Anterior cingulate cortex (tissue), 58 donors: ENCODE data around the gene SYNDIG1.
"Not testable (repeated sequence)": the region's sequence is repeated elsewhere in the genome, so short reads cannot be mapped to it uniquely, and the experiment has no call there.

Source experiments
- DNase-seq, 58 donors: peaks; one replicate each; lab custom pipeline; 2025; lab: John Stamatoyannopoulos, UW

Gene SYNDIG1

DNA sequence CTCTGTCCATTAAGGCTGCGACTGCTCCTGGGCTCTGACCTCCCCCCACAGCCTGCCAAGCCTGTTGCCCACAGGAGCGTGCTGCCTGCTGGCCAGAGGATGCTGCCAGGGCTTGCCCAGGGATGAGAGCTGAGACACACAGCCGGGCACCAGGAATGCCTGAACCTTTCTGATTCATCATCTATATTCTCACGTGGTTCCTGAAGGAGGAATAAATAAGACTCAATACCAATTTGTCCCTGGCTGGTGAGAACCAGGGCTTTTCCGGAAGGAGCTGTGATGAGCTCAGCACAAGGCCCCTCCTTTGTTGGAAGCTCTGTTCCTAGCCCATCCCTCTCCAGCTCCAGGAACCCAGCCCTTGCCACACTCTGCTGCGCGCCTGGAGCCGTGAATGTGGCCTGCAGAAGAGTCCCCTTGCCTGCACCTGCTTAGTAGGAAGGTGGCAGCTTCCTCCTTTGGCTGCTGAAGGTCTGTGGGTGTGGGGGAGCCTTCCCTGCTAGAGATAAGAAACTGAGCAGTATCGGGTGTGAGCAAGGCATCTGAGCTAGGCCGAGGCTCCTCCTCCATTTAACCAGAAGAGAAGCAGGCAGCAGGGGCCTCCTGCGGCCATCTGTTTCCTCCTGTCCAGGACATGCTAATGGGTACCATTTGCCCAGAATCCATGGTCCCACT, 37.9 kb downstream of the SYNDIG1 start:
- DNase-seq = peak in 5 of 58 donors; percentile 33 to 59 (median 42)

DNA sequence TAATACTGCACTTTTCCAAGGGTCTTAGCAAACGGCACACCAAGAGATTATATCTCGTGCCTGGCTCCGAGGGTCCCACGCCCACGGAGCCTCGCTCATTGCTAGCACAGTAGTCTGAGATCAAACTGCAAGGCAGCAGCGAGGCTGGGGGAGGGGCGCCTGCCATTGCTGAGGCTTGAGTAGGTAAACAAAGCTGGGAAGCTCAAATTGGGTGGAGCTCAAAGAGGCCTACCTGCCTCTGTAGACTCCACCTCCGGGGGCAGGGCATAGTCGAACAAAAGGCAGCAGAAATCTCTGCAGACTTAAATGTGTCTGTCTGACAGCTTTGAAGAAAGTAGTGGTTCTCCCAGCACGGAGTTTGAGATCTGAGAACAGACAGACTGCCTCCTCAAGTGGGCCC, 43.0 kb downstream of the SYNDIG1 start:
- DNase-seq = not testable (repeated sequence)

DNA sequence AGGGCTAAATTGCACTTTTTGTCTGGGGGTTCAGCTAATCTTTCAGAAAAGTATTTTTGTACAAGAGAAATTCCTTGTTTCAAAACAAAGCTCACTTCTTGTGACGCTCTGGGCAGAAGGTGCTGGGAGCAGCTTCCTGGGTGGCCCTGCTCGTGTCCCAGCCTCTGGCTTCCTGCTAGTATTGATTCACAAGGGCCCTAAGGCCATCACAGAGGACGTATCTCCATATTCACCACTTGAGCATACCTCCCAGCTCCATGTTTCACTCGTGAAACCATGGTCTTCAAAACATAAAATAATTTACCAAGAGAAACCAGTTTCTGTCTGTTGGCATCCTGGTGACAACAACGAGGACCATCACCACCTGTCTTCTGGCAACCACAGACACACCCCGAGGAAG, 49.1 kb downstream of the SYNDIG1 start:
- no peak for DNase-seq

DNA sequence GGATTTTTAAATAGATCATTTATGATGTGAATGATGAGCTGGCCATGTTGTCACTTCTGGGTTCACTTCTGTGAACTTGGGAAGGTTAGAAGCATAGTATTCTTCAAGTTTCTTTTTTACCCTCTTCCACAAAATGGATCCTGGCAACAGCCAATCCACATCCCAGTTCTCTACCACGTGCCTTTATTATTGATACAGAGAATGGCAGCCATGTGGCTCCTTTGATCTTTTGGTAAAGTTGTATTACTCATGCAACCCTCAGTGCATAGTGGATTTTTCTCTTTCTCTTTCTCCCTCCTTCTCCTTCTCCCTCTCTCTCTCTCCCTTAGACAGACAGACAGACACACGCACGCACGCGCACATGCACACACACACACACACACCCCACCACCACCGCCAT, 50.0 kb downstream of the SYNDIG1 start:
- DNase-seq = no peak

DNA sequence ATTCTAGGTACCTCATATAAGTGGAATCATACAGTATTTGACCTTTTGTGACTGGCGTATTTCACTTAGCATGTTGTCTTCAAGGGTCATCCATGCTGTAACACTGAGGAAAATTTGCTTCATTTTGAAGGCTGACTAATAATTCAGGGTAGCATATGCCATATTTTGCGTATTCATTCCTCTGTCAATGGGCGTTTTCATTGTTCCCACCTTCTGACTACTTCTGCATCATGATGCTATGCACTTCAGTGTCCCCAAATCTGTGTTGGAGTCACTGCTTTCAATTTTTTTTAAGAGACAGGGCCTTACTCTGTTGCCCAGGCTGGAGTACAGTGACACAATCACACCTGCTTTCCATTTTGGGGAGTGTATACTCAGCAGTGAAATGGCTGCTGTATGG, 51.6 kb downstream of the SYNDIG1 start:
- DNase-seq = no peak

DNA sequence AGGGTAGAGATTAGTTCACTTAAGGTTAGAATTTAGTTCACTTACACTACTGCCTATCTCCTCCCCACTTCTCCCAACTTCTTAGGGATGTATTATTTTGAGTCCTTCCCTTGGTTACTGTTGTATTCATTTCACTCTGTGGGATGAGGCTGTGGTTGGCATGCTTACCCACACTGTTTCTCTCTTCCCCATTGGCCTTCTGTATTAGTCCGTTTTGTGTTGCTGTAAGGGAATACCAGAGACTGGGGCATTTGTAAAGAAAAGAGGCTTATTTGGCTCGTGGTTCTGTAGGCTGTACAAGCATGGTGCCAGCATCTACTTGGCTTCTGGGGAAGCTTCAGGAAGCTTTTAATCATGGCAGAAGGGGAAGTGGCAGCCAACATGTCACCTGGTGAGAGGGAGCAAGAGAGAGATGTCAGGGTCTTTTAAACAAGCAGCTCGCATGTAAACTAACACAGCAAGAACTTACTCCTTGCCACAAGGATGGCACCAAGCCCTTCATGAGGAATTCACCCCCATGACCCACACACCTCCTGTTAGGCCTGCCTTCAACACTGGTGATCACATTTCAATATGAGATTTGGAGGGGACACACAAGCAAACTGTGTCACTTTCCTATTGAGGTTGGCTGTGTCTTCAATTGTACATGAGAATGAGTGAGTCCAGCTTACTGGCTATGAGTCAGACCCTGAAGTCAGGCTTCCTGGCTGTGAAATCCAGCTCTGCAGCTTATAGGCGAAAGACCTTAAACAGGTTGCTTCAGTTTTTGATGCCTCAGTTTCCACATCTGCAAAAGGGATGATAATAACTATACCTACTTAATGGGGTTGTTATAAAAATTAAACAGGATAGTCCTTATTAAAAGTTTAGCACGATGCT, 53.3 kb downstream of the SYNDIG1 start:
- DNase-seq = peak in 1 of 58 donors; percentile 16

DNA sequence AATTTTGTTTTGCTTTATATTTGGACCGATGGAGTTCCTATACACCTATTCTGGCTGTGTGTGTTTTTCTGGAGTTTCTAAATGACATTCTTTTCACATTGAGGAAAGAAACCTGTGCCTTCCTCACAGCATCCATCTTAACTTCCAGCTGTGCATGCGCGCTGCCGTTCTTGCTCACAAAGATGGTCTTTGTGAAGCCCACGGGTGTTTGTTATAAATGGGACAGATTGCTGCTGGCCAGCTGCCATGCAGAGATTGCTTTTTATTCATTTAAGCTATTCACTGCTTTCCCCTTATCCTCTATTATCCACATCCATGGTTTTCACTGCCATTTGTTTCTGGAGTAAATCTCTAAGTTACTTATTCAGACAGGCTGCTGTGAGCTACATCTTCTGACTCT, 54.2 kb downstream of the SYNDIG1 start:
- DNase-seq = peak in 38 of 58 donors; percentile 16 to 79 (median 46)

DNA sequence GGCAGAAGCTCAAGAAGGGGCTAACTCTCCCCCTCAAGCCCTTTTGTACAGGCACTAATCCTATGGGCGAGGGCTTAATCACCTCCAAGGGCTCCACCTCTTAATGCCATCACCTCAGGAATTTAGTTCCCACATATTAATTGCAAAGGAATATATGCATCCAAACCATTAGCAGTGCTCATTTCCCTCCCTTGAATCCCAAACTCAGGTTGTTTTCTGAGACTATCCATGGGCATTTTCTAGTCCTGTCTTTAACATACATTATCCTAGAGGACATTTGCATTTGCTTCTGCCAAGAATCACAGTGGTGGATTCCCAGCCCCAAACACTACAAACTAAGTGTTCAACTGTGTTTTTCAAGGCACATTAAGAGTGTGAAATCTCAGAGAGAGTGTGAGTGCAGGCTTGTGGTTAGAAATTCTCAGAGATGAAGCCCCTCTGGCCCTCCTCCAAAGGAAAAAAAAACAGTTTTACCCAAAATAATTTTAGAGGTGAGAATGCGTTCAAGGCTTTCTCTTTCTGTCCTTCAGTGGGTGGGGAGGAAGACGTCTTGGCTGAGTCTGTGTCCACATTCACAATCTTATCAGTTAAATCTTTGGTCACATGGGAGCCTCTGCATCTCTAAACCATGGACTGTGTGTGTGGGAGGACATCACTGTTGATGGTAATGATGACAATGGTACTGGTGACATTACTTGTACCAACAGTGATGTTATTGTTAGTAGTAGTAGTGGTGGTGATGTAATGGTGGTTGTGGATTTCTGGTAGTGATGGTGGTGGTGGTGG, 59.3 kb downstream of the SYNDIG1 start:
- no peak for DNase-seq

DNA sequence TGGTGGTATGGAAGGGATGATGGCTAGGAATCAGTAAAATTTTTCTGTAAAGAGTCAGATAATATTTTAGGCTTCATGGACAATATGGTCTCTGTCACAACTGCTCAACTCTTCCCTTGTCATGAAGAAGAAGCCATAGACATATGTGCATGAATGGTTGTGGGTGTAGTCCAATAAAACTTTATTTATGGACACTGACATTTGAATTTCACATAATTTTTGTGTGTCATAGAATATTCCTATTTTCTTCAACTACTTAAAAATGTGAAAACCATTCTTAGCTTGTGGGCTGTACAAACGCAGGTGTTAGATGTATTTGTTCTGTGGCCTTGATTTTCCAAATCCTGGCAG, 59.9 kb downstream of the SYNDIG1 start:
- DNase-seq = no peak

DNA sequence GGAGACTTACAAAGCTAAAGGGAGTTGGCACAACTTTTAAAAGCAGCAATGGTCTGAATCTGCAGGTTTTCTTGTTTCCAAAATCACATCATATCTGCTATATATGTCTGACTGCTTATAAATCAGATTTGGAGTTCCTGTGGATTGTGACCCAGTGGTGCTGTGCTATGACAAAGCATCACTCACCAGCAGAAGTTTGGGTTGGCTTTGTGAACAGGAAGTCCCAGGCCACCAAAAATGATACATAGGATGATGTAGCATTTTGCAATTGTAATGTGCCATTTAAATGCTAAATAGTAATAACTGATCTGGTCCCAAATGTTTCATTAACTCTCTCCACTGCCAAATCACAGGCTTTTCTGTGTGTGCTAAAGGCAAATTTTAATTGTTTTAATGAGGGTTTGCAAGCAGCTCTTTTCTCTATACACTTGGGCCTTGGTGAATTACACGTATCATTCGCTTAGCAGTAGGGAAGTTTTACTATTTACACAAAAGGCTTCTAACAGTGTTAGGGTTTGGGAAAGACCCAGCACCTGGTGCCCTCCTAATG, 60.8 kb downstream of the SYNDIG1 start:
- no peak for DNase-seq

DNA sequence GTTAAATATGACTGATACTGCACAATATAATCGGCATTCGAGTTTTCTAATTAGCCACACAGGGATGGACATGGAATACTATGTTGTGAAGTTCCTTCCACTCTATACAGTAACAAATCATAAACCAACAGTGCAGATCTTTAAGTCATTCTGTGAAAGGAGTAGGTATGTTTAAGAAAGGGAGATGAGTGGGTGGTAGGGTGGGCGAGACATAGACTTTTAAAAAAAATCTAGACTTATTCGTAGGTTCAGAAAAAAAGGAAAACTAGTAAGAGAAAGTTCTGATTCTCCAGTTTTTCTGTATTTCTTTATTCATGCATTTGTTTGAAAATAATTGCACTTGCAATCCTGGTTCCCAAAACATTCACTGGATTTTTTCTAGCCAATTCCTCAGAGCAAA, 61.8 kb downstream of the SYNDIG1 start:
- no peak for DNase-seq

DNA sequence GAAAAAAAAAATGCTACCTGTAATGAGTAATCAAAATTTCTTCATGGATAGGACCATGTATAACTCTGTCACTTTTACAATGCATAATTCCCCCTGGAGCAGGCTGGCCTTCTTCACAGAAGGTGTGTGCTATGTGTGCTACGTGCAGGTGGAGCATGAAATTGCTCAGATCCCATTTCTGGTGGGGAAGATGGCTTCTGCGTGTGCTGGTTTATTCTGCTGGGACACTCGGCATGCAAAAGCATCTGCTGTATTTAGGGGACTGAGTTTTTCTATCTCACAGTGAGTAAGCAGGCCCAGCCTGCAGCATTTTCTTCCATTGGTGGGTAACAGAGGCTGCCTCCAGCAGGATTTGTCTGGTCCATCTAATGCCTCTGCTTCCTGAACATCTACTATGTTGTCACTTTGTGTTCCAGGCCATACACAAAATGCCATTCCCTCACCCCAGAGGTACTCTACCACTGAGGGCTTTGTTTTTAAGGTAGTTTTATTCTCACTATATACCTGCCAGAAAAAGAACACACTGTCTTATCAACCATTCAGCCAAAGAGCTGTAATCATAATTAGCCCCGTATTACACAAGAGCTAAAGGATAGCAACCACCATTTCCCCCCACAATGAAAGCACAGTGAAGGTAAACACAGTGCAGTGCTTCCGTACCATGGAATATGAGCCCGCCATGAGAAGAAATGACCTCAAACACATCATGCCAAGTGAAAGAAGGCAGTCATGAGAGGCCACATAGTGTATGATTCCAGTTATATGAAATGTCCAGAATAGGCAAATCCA, 62.4 kb downstream of the SYNDIG1 start:
- no peak for DNase-seq

DNA sequence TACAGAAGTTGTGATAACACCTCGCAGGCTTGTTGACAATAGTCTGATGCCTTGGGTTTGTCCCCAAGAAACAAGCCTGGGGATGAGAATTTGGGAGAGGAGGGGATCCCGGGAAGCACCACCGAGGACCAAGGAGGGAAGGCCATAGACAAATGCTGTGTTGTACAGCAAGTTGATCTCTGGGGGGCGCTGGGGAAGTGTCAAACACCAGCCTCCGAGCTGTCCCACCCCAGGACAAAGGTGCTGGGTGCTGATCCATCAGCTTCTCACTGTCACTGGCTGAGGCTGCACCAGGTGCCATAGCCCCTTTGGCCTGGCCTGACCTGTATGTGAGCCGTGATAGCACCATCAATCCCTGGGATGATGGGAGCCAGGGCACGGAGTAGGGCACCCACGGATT, 64.0 kb downstream of the SYNDIG1 start:
- no peak for DNase-seq

DNA sequence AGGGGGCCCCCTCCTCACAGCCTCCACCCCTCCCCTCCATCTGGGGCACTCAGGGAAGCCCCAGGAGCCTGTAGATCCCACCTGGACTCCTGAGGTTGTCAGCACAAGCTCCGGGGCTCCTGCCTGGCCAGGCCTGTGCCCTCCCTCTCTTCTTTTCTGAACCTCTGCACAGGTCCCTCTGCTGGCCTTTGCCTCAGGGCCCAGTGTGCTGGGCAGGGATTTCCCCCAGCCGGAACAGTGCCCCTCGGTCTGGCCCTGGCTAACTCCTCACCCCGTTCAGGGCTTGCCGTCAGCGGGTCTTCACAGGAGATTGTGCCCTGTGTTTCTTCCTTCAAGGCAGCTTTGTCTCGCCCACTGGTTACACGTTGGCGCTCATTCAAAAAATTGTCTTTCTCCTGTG, 64.9 kb downstream of the SYNDIG1 start:
- no peak for DNase-seq

DNA sequence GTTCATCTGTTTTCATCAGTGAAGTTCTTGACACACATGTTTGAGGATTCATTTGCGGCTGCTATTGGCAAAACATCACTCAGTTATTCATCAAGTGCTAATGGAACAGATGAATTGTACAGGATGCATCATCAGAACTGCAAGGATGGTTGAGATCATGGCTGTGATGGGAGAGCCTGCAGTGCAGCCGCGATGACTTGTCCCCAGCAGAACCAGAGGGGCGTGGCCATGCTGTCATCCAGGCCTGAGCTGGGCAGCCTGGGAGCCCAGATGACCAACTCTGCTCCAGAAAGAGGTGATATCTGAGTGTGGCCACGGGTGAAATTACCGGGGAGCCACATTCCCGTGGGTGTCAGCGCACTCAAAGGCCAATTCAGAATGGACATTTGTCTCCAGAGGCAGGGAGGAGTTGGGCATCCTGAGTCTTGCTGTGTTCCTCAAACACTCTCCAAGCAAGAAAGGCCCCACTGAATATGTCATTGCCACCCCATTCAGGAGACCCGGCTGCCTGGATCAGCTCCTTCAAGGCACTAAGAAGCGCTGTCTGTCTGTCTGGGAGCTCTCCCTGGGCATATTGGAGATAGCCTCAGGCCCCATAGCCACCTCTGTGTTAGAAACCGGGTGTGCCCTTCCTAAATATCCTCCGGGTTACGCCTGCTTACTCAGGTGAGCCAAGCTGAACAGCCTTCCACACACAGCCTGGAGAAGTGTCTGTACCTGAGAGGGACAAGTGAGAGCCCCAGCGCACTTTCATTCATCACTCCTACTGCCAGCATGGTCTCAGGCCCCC, 66.7 kb downstream of the SYNDIG1 start:
- DNase-seq = peak in 8 of 58 donors; percentile 7 to 59 (median 22)

DNA sequence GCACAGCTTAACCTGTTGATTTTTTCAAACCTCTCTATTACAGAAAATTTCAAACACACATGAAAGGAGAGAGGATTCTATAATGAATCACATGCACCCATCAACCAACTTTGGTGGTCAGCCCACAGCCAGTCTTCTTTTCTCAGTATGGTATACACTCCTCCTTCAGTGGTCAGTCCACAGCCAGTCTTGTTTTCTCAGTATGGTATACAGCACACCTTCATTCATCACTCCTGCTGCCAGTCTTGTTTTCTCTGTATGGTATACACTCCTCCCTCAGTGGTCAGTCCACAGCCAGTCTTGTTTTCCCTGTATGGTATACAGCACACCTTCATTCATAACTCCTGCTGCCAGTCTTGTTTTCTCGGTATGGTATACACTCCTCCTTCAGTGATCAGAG, 67.8 kb downstream of the SYNDIG1 start:
- no peak for DNase-seq

DNA sequence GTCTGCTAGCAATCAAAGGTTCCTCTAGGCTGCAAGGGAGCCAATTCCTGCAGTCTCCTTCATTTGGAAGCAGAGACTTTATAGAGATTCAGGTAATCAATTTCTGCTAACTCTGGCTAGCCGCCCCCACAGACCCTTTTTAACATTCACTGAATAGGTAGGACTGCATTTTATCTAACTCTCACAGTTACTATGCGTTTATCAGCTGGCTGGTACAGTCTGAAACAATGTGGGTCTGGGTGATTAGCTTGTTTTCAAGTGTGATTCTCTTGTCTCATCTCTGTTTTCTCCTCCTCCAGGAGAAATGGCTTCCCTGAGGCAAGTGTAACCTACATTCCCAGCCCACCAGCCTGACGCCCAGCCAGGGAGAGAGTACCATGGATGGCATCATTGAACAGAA, 73.3 kb downstream of the SYNDIG1 start:
- DNase-seq = no peak

DNA sequence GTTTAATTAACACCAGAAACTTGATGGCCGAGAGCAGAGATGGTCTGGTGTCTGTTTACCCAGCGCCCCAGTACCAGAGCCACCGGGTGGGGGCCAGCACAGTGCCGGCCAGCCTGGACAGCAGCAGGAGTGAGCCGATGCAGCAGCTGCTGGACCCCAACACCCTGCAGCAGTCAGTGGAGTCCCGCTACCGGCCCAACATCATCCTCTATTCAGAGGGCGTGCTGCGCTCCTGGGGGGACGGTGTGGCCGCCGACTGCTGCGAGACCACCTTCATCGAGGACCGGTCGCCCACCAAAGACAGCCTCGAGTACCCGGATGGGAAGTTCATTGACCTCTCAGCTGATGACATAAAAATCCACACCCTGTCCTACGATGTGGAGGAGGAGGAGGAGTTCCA, 73.7 kb downstream of the SYNDIG1 start:
- no peak for DNase-seq

DNA sequence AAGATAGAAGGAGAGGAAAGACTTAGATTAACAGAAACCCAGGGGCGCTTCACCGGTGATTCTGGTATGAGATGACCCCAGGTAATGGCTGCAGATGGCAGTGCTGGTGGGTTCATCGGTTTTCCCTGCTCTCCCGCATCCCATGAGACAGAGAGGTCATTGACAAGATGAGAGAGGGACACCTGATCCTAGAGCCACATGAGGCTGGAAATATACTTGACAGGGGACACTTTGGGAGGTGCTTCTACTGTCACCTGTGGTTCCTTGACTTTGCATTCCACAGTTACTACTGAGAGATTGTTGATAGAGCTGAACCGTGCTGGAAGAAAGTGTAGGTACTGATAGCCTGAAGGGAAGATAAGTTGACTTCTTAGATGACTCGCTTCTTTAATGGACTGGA, 74.3 kb downstream of the SYNDIG1 start:
- no peak for DNase-seq
